ENCODE measurements around the gene ZNF385A. TPM values are rescaled to one million over a fixed set of nuclear protein-coding genes. Genes with fewer than 3 reads are reported as not detected.
A peak's percentile ranks its signal among the peaks of the same experiment; 100 is the strongest.

The ZNF385A gene
- total and polyA plus RNA-seq, 2 donors (not counting 3 experiments of a cell fraction or from before 2014, with no cell fraction given): 1.6 to 7.9 TPM

GRCh38 chr12:54324617-54325441, 59.7 kb downstream of the ZNF385A start, which contains the start of gene COPZ1:
TSS of gene COPZ1 (plus strand) at chr12:54325131. CDS start at chr12:54325164, 33 bp downstream.
- POLR2A ChIA-PET: interaction anchor here (0.6 to 1.4 kb wide), 6 partner anchors 9 to 59 kb away, joined by 5 to 15 read pairs (median 5); partner anchors contain the start of genes CBX5 and HNRNPA1
- Histone ChIP-seq H3K27ac (ENCODE audit: insufficient read depth, low read depth, low read length) (peak within 1 kb of the TSS; percentile 73), H3K79me2 (ENCODE audit: control insufficient read depth, insufficient read depth, low read length) (peaks cover 28% of the 10 kb centered on the region), H3K9me3 (replicated peaks; ENCODE audit: control insufficient read depth, insufficient read depth, low read length) (no peaks in the 10 kb centered on the region), H2AFZ (ENCODE audit: low read depth, low read length) (peak within 1 kb of the TSS; percentile 100), H3K9me1 (replicated peaks; ENCODE audit: control insufficient read depth, extremely low read depth, insufficient read depth, low read length) (no peaks in the 10 kb centered on the region), H3K27me3 (ENCODE audit: control insufficient read depth in 2 of 2, insufficient read depth in 2 of 2, low read length in 2 of 2) (no peaks in the 10 kb centered on the region), H3K4me1 (ENCODE audit: control insufficient read depth, extremely low read depth, insufficient read depth, low read length) (peaks cover 20% of the 10 kb centered on the region), H3K4me3 (replicated peaks in 1 of 3; ENCODE audit: insufficient read depth in 1 of 3, low read depth in 1 of 3, low read length in 3 of 3) (peak within 1 kb of the TSS; percentile 38 to 85 (median 67)), H3K4me2 (ENCODE audit: insufficient read depth, low read length) (peak within 1 kb of the TSS; percentile 95), H3K9ac (replicated peaks; ENCODE audit: extremely low read depth, insufficient read depth, low read length) (peak within 1 kb of the TSS; percentile 91), H3K36me3 (ENCODE audit: control insufficient read depth in 2 of 2, extremely low read depth in 1 of 2, insufficient read depth in 2 of 2, low read length in 2 of 2) (no peaks in the 10 kb centered on the region), H4K20me1 (replicated peaks; ENCODE audit: control insufficient read depth, extremely low read depth, insufficient read depth, low read length) (no peaks in the 10 kb centered on the region)
- TF ChIP-seq MAX (IDR thresholded peaks at IDR 0.05; ENCODE audit: insufficient read depth, insufficient read length) (peak; percentile 91), MYC (IDR thresholded peaks at IDR 0.05; ENCODE audit: low read depth, low read length) (no peak), POLR2A (IDR thresholded peaks at IDR 0.05; ENCODE audit: low read depth, low read length) (peak; percentile 91), CTCF (IDR thresholded peaks at IDR 0.05; ENCODE audit: extremely low read depth in 1 of 2, insufficient read depth in 1 of 2, low read depth in 1 of 2, low read length in 2 of 2) (peak; percentile 72 to 80), GATA2 (IDR thresholded peaks at IDR 0.05; ENCODE audit: insufficient read depth, insufficient read length, low read depth, low read length) (no peak), EZH2 (IDR thresholded peaks at IDR 0.05; ENCODE audit: borderline replicate concordance, low read depth, low read length, severe bottlenecking) (no peak), JUN (IDR thresholded peaks at IDR 0.05; ENCODE audit: borderline replicate concordance, insufficient read depth, insufficient read length, low read depth) (no peak), FOS (IDR thresholded peaks at IDR 0.05; ENCODE audit: borderline replicate concordance, insufficient read depth, low read length) (no peak), POLR2AphosphoS5 (IDR thresholded peaks at IDR 0.05; ENCODE audit: insufficient read depth, low read depth, low read length) (peak; percentile 80)
- no TSS peak for BruUV-seq (replicated peaks)
- intact Hi-C loops (cut with micrococcal nuclease): loop anchor here (1.0 to 2.0 kb wide), 6 partner anchors 34 to 105 kb away; partner anchors contain the start of genes CBX5 and HNRNPA1
- peak; percentile 100 for FAIRE-seq
- dilution Hi-C loops (cut with MboI; ENCODE audit: extremely low pct_ligation_motif_present, low sequenced_read_pairs): no loop called here
- peak; percentile 100 for DNase-seq (ENCODE audit: low read depth, low spot score)
- CTCF ChIA-PET: interaction anchor here (0.6 to 2.3 kb wide), 39 partner anchors 10 to 1391 kb away, joined by 3 to 41 read pairs (median 7); partner anchors contain the start of genes BLOC1S1, CBX5, HNRNPA1 and NFE2

All from endothelial cell of umbilical vein (primary cell).